Gastrocnemius medialis (tissue), 4 donors: ENCODE results near the gene TCTN1.

Source experiments
- POLR2A ChIP-seq, 2 donors: fragments of 450-650 bp; IDR thresholded peaks; one replicate each; pipeline ENCODE4 v1.6.1; 2017; ENCODE audit warnings: antibody characterized with exemption in 2 of 2, mild to moderate bottlenecking in 2 of 2, moderate library complexity in 2 of 2
- TF ChIP-seq, protein P1 (sequence below), 5 experiments: fragments of 450-650 bp in 3 of 5; fragments of 200-600 bp in 2 of 5; sonication (generic) in 2 of 5; IDR thresholded peaks in 4 of 5; conservative IDR thresholded peaks in 1 of 5; 1 replicate in 4 of 5; 2 replicates in 1 of 5; pipeline ENCODE4 v1.5.1; 2016 to 2019; ENCODE audit warnings: antibody characterized with exemption in 5 of 5, mild to moderate bottlenecking in 3 of 5, moderate library complexity in 3 of 5

DNA sequence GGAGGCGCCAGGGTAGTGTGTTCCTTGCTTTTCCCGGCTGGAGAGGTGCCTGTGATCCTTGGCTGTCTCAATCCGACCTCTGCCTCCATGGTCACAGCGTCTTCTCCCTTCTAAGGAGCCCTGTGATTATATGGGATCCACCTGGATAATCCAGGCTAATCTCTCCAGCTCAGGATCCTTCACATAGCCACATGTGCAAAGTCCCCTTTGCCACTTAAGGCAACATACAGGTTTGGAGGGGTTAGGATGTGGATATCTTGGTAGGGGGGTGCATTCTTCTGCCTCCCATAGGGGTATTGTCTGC is 76.2 kb downstream of the TCTN1 start:
- TF ChIP-seq, protein P1, sequence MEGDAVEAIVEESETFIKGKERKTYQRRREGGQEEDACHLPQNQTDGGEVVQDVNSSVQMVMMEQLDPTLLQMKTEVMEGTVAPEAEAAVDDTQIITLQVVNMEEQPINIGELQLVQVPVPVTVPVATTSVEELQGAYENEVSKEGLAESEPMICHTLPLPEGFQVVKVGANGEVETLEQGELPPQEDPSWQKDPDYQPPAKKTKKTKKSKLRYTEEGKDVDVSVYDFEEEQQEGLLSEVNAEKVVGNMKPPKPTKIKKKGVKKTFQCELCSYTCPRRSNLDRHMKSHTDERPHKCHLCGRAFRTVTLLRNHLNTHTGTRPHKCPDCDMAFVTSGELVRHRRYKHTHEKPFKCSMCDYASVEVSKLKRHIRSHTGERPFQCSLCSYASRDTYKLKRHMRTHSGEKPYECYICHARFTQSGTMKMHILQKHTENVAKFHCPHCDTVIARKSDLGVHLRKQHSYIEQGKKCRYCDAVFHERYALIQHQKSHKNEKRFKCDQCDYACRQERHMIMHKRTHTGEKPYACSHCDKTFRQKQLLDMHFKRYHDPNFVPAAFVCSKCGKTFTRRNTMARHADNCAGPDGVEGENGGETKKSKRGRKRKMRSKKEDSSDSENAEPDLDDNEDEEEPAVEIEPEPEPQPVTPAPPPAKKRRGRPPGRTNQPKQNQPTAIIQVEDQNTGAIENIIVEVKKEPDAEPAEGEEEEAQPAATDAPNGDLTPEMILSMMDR (IDR thresholded peaks at IDR 0.05 in 4 of 5, conservative IDR thresholded peaks at IDR 0.05 in 1 of 5), result no peak
- no peak for TF ChIP-seq POLR2A (IDR thresholded peaks at IDR 0.05)
